SK-N-SH treated with all-trans-retinoic acid at 6 μM for 48 hours (cell line): ENCODE results near the gene CDS1.

Experiments used
- CSDC2 ChIP-seq: fragments of 250-450 bp; sonication (Bioruptor Pico); IDR thresholded peaks from 2 replicates; pipeline ENCODE4 v1.5.0; 2020; ENCODE audit warnings: mild to moderate bottlenecking, moderate library complexity
- RARB ChIP-seq: fragments of 250-450 bp; sonication (Bioruptor Pico); IDR thresholded peaks from 2 replicates; pipeline ENCODE4 v1.8.0; 2021; ENCODE audit warnings: mild to moderate bottlenecking, moderate library complexity
- TF ChIP-seq, protein P1 (sequence below): fragments of 250-450 bp; sonication (Bioruptor Pico); IDR thresholded peaks from 2 replicates; pipeline ENCODE4 v1.8.0; 2020; ENCODE audit warnings: mild to moderate bottlenecking, moderate library complexity, borderline replicate concordance
- TF ChIP-seq, protein P2 (sequence below): fragments of 250-450 bp; sonication (Bioruptor Pico); IDR thresholded peaks from 2 replicates; pipeline ENCODE4 v1.5.0; 2020; ENCODE audit warnings: mild to moderate bottlenecking, moderate library complexity

DNA sequence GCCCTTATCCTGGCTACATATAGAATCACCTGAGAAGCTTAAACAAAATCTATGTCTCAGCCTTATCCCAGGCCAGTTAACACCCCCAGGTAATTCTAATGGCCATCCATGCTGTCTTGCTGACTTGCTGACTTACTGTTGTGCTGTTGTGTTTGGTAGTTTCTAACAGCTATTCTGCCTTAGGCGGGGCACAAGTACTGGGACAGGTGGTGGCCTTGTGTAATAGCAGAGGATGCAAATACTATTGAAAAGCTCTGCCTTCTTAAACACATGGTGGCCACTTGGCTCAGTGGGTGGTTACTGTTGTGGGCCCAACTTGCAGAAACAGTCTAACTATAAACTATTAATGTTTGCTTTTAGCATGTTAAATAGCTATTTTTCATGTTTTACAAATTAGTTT, 56.2 kb downstream of the CDS1 start:
- TF ChIP-seq, protein P1, sequence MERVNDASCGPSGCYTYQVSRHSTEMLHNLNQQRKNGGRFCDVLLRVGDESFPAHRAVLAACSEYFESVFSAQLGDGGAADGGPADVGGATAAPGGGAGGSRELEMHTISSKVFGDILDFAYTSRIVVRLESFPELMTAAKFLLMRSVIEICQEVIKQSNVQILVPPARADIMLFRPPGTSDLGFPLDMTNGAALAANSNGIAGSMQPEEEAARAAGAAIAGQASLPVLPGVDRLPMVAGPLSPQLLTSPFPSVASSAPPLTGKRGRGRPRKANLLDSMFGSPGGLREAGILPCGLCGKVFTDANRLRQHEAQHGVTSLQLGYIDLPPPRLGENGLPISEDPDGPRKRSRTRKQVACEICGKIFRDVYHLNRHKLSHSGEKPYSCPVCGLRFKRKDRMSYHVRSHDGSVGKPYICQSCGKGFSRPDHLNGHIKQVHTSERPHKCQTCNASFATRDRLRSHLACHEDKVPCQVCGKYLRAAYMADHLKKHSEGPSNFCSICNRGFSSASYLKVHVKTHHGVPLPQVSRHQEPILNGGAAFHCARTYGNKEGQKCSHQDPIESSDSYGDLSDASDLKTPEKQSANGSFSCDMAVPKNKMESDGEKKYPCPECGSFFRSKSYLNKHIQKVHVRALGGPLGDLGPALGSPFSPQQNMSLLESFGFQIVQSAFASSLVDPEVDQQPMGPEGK (CRISPR knock-in tag) = no peak
- TF ChIP-seq, protein P2, sequence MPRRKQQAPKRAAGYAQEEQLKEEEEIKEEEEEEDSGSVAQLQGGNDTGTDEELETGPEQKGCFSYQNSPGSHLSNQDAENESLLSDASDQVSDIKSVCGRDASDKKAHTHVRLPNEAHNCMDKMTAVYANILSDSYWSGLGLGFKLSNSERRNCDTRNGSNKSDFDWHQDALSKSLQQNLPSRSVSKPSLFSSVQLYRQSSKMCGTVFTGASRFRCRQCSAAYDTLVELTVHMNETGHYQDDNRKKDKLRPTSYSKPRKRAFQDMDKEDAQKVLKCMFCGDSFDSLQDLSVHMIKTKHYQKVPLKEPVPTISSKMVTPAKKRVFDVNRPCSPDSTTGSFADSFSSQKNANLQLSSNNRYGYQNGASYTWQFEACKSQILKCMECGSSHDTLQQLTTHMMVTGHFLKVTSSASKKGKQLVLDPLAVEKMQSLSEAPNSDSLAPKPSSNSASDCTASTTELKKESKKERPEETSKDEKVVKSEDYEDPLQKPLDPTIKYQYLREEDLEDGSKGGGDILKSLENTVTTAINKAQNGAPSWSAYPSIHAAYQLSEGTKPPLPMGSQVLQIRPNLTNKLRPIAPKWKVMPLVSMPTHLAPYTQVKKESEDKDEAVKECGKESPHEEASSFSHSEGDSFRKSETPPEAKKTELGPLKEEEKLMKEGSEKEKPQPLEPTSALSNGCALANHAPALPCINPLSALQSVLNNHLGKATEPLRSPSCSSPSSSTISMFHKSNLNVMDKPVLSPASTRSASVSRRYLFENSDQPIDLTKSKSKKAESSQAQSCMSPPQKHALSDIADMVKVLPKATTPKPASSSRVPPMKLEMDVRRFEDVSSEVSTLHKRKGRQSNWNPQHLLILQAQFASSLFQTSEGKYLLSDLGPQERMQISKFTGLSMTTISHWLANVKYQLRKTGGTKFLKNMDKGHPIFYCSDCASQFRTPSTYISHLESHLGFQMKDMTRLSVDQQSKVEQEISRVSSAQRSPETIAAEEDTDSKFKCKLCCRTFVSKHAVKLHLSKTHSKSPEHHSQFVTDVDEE = no peak
- no peak for TF ChIP-seq RARB (CRISPR knock-in tag)
- no peak for TF ChIP-seq CSDC2
